MG63 (cell line): Measurements from ENCODE around the gene CPB1. TPM values are rescaled to one million over a fixed set of nuclear protein-coding genes. Genes with fewer than 3 reads are reported as not detected.

Experiments
- DNase-seq: peaks from one replicate; pipeline ENCODE4 v3.0.0-alpha.2; 2020
- H3K27me3 ChIP-seq: fragments of 250-450 bp; sonication (Bioruptor Pico); 2 replicates; pipeline ENCODE4 v1.5.1; 2020; ENCODE audit warnings: mild to moderate bottlenecking, moderate library complexity
- H3K36me3 ChIP-seq: fragments of 250-450 bp; sonication (Bioruptor Pico); 2 replicates; pipeline ENCODE4 v1.5.1; 2020; ENCODE audit warnings: mild to moderate bottlenecking, moderate library complexity
- H3K4me3 ChIP-seq: fragments of 250-450 bp; sonication (Bioruptor Pico); 2 replicates; pipeline ENCODE4 v1.5.1; 2020; ENCODE audit warnings: mild to moderate bottlenecking, moderate library complexity
- H3K9me3 ChIP-seq: fragments of 250-450 bp; sonication (Bioruptor Pico); 2 replicates; pipeline ENCODE4 v1.5.1; 2020; ENCODE audit warnings: mild to moderate bottlenecking, moderate library complexity
- total RNA-seq: library from RNA; depleted of rRNA; stranded (reverse); fragments of >200 nt; shearing (Covaris generic); gene quantifications from 2 replicates; pipeline ENCODE4 v1.2.3, GENCODE V29; 2014; ENCODE audit warnings: low replicate concordance

Gene CPB1
- total RNA-seq, 1 experiment from 2014 or later, result not detected

DNA sequence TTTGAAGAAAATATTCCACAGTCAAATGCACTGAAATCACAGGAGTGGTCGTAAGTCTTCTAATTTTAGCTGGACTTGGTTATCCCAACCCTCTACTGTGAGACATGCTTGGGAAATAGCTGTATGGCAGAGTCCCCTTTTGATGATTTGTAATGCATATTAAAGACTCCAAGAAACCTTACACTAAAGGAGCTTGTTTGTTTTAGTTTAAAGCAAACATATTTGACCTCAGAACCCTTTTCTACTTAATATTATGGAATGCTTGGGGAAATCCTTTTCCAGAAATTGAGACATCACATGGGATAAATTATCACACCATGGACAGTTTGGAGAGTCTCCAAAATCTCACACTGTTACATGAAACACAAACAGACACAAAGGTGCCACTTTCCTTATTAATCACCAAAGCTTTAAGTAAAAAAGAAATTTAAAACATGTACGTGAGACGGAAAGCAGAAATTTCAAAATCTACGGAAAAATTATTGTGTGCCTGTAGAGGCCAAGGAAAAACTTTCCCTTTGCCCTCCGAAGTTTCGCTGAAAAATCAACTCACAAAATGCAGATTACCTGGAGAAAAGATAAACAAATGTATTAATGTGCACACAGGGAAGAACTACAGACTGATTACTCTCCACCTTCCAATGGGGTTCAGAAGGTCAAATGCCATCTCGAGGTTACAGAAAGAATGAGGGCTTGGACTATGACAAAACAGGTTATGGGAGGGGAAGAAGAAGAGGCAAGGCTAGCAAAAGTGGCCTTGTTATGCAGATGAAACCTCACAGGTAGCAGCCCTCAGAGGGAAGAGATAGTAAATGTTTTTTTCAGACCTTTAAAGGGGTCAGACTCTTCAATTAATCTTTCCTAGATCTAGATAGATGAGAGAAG, 7.0 kb upstream of the CPB1 start:
- H3K9me3 ChIP-seq, result 0 out of 2 replicates have a peak, but pooled peaks cover 4% of the 10 kb centered on the region
- H3K27me3 ChIP-seq, result 0 out of 2 replicates have a peak, but pooled peaks cover 4% of the 10 kb centered on the region
- H3K36me3 ChIP-seq, result no peaks in the 10 kb centered on the region
- H3K4me3 ChIP-seq, result no peak overlapping the region
- DNase-seq, result no peak

DNA sequence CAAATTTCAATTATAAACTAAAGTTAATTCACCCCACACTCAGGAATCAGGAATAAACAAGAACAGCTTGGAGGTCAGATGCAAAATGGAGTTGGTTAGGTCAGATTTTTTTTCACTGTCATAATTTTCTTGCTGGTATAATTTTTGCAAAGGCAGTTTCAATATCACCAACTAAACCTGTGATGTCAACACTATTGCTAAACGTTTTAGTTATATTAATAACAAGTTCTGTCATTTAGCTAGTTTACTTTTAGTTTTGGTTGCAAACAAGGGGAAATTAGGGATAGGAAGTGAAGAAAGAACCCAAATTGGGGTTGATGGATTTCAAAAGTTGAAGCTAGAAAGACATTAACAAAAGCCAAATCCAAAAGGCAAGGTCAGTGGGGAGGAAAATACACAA, 4.6 kb upstream of the CPB1 start:
- no peak for DNase-seq
- Histone ChIP-seq H3K27me3 (0 out of 2 replicates have a peak, but pooled peaks cover under 1% of the 10 kb centered on the region), H3K36me3 (no peaks in the 10 kb centered on the region), H3K9me3 (0 out of 2 replicates have a peak, but pooled peaks cover 4% of the 10 kb centered on the region), H3K4me3 (no peak overlapping the region)

DNA sequence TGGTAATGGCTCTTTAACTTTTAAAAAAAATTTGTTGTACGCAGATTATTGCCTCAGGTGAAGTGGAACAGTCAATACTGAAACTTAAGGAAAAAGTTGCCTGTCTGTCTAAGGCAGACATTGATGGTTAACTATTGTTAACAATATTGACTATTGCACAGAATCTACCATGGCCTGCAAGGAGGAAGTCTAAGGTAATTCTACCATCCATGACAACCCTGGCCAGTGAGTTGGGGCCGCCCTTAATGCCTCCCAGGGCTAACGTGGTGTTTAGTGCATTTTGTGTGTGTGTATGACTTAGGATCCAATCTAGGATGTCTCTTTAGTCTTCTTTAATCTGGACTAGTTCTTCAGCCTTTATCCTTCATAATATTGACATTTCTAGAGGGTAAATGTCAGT, 2.1 kb upstream of the CPB1 start:
- Histone ChIP-seq H3K36me3 (no peaks in the 10 kb centered on the region), H3K27me3 (no peaks in the 10 kb centered on the region), H3K9me3 (0 out of 2 replicates have a peak, but pooled peaks cover 4% of the 10 kb centered on the region), H3K4me3 (no peak overlapping the region)
- no peak for DNase-seq

DNA sequence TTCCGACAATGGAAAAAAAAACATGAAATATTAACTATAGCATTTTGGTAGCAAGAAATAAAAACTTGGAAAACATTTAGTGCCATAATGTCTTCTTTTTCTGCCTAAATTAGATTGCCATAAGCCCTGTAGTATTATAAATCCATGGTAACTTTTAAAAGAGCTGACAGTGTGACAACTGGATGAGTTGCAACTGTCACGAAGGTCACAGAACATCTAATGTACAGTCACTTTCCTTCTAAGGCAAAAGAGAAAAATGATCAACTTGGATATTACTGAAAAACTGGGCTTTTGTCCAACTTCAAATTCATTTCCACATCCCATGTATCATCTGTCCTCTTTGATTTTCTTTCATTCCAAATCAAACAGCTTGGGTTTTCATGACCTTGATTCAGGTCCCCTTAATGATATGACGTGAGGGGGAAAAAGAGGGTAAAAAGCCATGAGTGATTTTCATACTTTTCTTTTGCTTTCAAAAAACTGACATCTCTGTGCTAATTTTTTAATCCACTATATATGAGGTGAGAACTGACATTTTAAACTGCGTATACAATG, 602 bp downstream of the CPB1 start:
- H3K9me3 ChIP-seq, result 0 out of 2 replicates have a peak, but pooled peaks cover under 1% of the 10 kb centered on the region
- no peaks in the 10 kb centered on the region for H3K36me3 ChIP-seq
- no peak for DNase-seq
- H3K27me3 ChIP-seq, result no peaks in the 10 kb centered on the region
- H3K4me3 ChIP-seq, result no peak overlapping the region

DNA sequence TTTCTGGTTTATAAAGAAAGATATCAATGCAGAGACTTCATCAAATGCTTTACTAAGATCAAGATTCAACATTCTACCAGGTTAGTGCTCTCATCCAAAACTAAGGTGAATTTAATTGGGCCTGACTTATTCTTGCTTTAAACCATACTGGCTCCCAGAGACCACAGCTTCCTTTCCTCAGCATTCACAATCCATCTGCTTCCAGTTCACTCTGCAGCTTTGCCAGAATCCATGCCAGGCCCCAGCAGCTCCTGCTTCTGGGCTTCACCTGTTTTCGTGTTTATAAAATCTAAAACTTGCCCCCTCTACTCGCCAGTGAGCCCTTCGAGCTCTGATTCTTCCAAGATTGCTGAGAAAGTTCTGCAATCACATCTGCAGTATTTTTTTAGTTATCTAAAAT, 2.3 kb downstream of the CPB1 start:
- no peaks in the 10 kb centered on the region for H3K27me3 ChIP-seq
- no peaks in the 10 kb centered on the region for H3K36me3 ChIP-seq
- no peak overlapping the region for H3K4me3 ChIP-seq
- H3K9me3 ChIP-seq, result no peaks in the 10 kb centered on the region
- no peak for DNase-seq

DNA sequence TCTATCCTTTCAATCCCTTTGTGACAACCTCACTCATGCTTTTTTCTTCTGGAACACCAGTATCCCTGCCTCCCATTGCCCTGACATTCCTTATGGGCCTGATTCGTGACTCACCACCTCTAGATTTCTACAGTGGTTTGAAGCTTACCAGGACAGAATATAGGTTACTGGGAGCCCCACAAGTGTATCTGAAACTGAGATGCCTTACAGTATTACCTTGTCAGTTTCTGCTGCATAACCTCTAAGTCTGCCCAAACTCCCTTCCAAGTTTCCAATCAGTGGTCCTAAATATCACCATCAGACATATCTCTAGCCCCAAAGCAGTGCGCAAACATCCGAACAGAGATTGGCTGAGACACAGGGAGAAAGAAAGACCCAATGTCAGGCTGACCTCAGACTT, 5.6 kb downstream of the CPB1 start:
- Histone ChIP-seq H3K9me3 (no peaks in the 10 kb centered on the region), H3K27me3 (no peaks in the 10 kb centered on the region), H3K4me3 (no peak overlapping the region), H3K36me3 (no peaks in the 10 kb centered on the region)
- no peak for DNase-seq

DNA sequence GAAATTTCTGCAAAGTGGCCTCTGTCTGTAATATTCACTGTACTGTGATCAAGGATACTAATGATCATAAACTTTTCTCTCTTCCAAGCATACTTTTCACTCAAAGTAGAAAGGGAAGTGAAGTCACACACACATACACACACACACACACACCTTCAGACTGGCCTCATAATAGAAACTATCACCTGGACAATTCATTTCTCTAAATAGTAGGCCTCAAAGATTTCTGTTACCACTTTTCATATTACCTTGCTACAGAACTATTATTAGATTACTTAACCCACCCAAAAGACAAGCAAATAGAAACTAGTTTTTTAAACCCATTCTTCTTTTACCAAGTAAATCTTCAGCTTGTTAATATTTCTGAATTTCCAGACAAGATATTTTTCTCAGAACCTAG, 12.2 kb downstream of the CPB1 start:
- DNase-seq, result no peak
- Histone ChIP-seq H3K27me3 (no peaks in the 10 kb centered on the region), H3K36me3 (no peaks in the 10 kb centered on the region), H3K4me3 (no peak overlapping the region), H3K9me3 (no peaks in the 10 kb centered on the region)

DNA sequence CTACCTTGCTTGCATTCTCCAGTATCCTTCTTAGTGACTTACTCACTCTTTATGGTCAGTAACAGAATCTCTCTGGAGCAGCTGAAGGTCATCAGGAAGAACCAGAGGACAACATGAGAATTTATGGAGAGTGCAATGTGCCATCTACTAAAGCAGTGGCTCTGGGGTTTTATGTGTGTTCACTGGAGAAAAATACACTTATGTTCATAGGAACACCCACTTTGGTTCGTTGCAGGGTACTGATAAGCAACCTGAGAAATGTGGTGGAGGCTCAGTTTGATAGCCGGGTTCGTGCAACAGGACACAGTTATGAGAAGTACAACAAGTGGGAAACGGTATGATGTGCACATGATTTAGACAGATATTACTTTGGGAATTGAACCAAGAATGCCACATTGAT, 12.8 kb downstream of the CPB1 start:
- Histone ChIP-seq H3K36me3 (no peaks in the 10 kb centered on the region), H3K4me3 (no peak overlapping the region), H3K27me3 (no peaks in the 10 kb centered on the region), H3K9me3 (no peaks in the 10 kb centered on the region)
- no peak for DNase-seq

DNA sequence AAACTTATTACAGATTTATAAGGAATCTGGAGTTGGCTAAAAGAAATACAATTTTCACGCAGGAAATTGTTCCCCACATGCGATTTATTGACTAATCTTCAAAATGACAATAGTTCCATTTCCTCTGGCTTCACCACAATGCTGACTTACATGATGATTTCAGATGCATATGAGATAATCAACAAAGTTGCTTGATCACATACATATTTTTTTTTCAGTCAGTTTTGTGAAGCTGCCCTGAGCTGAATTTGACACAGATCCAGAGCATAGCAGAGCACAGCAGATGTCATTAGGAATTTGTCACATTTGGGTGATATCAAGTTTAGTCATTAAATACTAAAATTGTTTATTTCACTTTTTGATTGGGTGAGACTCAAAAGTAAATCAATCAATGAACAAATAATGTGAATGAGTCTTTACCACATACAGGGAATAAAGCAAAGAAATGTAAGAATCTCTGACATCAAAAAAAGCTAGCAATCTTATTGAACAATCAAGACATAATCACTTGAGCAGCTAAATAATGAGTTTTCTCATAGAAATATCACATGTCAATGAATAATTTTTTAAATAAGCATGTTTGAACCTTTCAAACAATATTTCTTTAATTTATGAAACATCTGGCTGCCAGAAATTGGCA, 18.3 kb downstream of the CPB1 start:
- no peak for DNase-seq
- H3K36me3 ChIP-seq, result no peaks in the 10 kb centered on the region
- no peak overlapping the region for H3K4me3 ChIP-seq
- no peaks in the 10 kb centered on the region for H3K9me3 ChIP-seq
- H3K27me3 ChIP-seq, result no peaks in the 10 kb centered on the region

DNA sequence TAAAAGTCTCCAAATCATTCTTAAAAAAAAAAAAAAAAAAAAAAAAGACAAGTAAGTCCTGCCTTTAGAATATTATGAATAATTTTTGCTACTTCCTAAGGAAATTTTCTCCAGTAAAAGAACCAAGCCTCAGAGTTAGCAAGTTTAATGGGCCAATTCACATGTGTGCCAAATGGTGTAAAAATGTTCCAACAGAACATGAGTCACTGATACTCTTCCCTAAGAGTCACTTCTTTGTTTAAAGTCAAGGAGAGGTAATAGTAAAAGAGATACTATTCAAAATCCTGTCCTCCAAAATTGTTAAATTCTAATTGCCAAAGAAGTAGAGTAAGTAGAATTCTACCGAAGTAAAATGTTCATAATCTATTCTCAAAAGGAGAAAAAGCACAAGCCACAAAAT, 19.7 kb downstream of the CPB1 start:
- no peaks in the 10 kb centered on the region for H3K36me3 ChIP-seq
- H3K27me3 ChIP-seq, result no peaks in the 10 kb centered on the region
- H3K4me3 ChIP-seq, result no peak overlapping the region
- H3K9me3 ChIP-seq, result no peaks in the 10 kb centered on the region
- DNase-seq, result no peak

DNA sequence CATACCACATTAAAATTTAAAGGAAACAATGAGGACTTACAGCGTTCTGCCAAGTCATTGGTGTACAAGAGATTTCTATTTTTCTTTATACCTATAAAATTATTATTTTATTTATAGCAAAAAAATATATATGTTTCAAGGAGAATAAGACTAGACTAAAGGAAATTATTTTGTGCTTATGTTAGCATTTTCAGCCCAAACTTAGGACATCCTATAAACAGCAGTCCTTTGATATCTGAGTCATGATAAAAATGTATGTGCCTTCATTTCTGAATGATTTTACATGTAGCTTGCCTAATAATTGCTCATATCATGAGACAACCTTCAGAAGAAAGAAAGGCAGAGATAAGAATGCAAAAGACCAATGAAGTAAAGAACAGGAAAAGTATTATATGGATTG, 20.8 kb downstream of the CPB1 start:
- Histone ChIP-seq H3K4me3 (no peak overlapping the region), H3K36me3 (no peaks in the 10 kb centered on the region), H3K27me3 (no peaks in the 10 kb centered on the region), H3K9me3 (no peaks in the 10 kb centered on the region)
- DNase-seq, result no peak

DNA sequence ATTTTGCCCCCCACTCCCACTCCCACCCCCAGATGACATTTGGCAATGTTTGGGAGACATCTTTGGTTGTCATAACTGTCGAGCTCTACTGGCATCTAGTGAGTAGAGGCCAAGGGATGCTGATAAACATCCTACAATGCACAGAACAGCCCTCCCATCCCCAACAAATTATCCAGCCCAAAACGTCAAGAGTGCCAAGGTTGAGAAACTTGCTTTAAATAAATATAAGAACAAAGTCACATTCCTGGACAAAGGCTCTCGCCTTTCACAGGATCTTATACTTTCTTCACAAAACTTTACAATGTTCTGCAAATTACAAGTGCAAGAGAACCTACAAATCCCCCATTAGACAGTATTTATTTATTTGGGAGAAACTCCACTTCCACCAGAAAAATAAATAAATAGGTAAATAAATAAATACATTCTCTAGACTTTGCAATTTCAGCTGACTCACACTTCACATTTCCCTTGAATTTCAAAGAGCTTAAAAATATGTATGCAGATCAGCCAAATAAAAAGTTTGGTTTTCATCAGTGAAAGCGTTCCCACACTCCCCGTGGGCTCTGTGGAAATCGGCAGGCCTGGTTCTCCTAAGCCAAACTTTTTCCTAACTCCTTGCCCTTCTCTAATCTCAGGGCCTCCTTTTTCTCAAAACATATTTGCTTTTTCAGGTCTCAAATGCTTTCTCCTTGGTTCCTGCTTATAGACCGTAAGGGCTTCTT, 24.8 kb downstream of the CPB1 start:
- Histone ChIP-seq H3K9me3 (no peaks in the 10 kb centered on the region), H3K4me3 (no peak overlapping the region), H3K36me3 (no peaks in the 10 kb centered on the region), H3K27me3 (no peaks in the 10 kb centered on the region)
- DNase-seq, result no peak

DNA sequence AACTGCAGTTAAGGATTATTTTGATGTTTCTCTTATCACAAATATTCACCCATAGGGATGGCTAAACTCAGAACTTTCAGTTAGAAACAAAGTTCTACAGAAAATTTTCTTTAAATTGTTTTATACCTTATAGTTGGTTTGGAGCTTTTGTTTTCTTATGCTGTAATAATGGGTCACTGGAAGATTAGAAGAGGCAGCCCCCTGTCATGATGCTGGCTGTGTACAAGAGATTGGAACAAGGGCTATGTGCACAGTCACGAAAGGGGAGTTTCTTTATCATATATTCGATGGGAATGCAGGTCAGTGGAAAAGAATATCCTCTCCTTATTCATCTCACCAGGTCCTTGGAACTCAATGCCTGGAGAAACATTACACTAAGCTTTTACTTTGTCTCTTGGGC, 25.5 kb downstream of the CPB1 start:
- no peaks in the 10 kb centered on the region for H3K27me3 ChIP-seq
- DNase-seq, result no peak
- H3K9me3 ChIP-seq, result no peaks in the 10 kb centered on the region
- no peaks in the 10 kb centered on the region for H3K36me3 ChIP-seq
- H3K4me3 ChIP-seq, result no peak overlapping the region

DNA sequence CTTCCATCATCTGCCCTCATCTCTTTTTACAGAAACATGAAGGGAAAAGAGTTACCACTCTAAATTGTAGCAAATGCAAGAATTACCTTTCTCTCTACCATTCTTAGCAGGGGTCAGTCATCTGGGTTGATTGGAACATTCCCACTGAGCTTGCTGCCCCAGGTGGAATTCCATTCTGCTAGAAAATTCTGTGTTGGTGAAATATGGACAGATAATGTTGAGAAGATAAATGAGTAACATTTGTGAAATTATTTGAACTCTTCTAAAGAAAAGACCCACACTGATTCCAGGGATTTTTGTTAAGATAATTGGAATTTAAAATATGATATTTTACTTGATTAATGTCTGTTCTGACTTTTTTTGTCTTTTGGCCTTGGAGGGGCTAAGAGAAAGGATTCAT, 26.4 kb downstream of the CPB1 start:
- DNase-seq, result no peak
- H3K27me3 ChIP-seq, result no peaks in the 10 kb centered on the region

DNA sequence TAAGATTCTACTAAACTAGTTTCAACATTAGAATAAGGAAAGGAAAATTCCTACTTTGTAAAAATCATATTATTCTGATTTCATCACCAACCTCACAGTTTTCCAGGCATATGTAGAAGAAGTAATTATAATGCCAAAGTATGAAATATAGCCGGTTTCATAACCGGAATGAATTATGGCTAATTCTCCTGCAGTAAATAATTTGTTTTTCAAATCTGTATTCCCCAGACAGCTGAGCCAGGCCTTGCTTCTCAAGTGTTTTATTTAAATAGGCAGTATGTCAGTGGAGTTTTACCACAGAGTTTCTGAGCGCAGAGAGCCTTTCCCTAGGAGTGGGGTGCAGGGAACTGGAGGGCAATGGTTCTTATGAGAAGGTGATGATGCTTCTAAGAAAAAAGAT, 28.8 kb downstream of the CPB1 start:
- no peaks in the 10 kb centered on the region for H3K36me3 ChIP-seq
- DNase-seq, result no peak
- H3K4me3 ChIP-seq, result no peak overlapping the region
- no peaks in the 10 kb centered on the region for H3K27me3 ChIP-seq
- no peaks in the 10 kb centered on the region for H3K9me3 ChIP-seq

More for the DNA sequence above, 26.4 kb downstream of the CPB1 start:
- H3K4me3 ChIP-seq, result no peak overlapping the region
- no peaks in the 10 kb centered on the region for H3K9me3 ChIP-seq
- no peaks in the 10 kb centered on the region for H3K36me3 ChIP-seq

DNA sequence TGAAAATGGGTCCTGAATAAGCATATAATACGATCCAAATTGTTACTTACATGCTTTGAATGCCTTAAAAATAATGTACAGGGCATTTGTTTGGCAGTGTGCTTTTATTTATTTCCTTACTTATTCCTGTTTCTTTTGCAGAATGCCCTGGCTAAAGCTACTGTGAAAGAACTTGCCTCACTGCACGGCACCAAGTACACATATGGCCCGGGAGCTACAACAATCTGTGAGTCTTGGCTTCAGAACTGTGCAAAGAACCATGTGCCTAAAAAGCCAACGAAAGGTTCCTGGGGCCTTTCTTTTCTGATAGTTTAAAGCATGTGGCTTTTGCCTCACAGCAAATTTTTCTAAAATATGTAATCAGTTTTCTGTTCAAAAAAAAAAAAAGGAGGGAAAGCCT, 29.7 kb downstream of the CPB1 start:
- no peak for DNase-seq

DNA sequence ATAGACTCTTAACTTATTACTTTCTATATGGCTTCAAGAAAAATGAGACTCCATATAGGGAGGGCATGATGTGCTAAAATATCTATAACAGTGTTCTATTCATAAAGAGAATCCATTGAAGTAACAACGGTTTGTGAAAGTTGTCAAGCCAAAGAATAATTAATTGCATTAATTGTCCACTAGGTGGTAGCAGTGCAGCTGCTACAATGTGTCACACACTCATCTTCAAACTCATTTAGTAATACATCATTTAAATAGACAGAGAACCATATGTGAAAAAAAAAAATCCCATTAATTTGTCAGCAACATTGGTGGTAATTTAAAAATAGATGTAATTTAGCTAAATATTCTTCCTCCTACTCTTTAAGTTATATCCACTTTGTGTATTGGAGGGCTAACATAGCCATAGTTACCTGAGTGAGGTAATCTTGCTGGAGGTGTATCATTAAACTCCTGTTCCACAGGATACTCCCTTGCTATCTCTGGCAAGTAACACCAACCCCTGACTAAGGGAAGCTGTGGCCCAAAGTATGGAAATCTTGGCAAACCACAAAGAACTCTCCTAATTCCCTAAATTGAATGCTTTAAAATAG, 33.8 kb downstream of the CPB1 start:
- Histone ChIP-seq H3K4me3 (no peak overlapping the region), H3K27me3 (no peaks in the 10 kb centered on the region), H3K36me3 (no peaks in the 10 kb centered on the region), H3K9me3 (no peaks in the 10 kb centered on the region)
- no peak for DNase-seq

More for the DNA sequence above, 29.7 kb downstream of the CPB1 start:
- no peaks in the 10 kb centered on the region for H3K36me3 ChIP-seq
- no peak overlapping the region for H3K4me3 ChIP-seq
- no peaks in the 10 kb centered on the region for H3K27me3 ChIP-seq
- H3K9me3 ChIP-seq, result no peaks in the 10 kb centered on the region
